GM12891 (cell line): ENCODE measurements around the gene TENM4.

Experiments used
- DNase-seq: peaks from one replicate; pipeline ENCODE4 v3.0.0; 2011; ENCODE audit warnings: low spot score; ENCODE audit not compliant: insufficient read length
- FAIRE-seq: peaks from 2 replicates; lab custom pipeline; 2011; peaks lifted over from hg19 to GRCh38; lab: Jason Lieb, UNC
- PAX5 ChIP-seq: IDR thresholded peaks from 2 replicates; pipeline ENCODE4 v1.6.1; 2011; ENCODE audit warnings: low read length, moderate library complexity, mild to moderate bottlenecking; ENCODE audit not compliant: insufficient read depth, severe bottlenecking
- POLR2A ChIP-seq: IDR thresholded peaks from 2 replicates; pipeline ENCODE4 v1.6.1; 2011; ENCODE audit warnings: low read depth, low read length, control low read depth
- POLR2AphosphoS5 ChIP-seq: IDR thresholded peaks from 2 replicates; pipeline ENCODE4 v1.6.1; 2011; ENCODE audit warnings: low read depth, low read length, control low read depth
- POU2F2 ChIP-seq: IDR thresholded peaks from 2 replicates; pipeline ENCODE4 v1.6.1; 2011; ENCODE audit warnings: low read depth, mild to moderate bottlenecking, control low read depth, low read length, moderate library complexity
- SPI1 ChIP-seq: IDR thresholded peaks from 2 replicates; pipeline ENCODE4 v1.6.1; 2011; ENCODE audit warnings: low read depth, low read length, control low read depth
- TAF1 ChIP-seq: IDR thresholded peaks from 2 replicates; pipeline ENCODE4 v1.6.1; 2011; ENCODE audit warnings: low read depth, low read length, control low read depth

The TENM4 gene

DNA sequence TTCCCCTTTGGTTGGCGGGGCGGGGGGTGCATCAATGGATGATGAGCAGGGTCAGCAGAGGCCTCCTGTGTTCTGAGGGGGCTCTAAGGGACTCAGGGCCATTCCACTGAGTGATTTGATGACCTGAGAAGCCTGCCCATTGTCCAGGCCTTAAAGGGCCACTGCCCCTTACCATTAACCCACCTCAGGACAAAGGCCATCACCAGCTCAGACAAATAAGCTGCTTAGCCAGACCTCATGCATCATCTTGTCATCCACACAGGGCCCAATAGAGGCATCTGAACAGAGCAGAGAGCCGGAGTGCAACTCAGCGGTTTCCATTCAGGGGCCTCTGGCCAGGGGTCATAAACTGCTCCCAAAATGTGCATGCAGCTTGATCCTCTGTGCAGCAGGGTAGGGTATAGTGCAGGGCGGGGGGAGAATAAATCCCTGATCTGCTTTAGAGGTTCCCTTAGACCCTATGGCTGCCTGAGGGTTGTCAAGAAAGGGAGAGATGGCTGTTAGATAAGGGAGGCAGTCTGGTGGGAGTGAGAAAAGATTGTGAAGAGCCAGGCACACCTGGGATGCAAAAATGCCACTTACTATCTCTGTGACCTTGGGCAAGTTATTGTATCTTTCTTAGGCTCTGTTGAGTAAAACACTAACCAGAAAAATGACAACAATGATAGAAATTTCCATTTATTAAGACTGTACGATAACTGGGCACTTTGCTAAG lies 490.7 kb downstream of the TENM4 start:
- TF ChIP-seq POLR2A: no peak
- TF ChIP-seq SPI1: no peak
- no peak for TF ChIP-seq TAF1
- no peak for TF ChIP-seq PAX5
- TF ChIP-seq POLR2AphosphoS5: no peak
- no peak for TF ChIP-seq POU2F2
- FAIRE-seq (no peak), DNase-seq (no peak)

DNA sequence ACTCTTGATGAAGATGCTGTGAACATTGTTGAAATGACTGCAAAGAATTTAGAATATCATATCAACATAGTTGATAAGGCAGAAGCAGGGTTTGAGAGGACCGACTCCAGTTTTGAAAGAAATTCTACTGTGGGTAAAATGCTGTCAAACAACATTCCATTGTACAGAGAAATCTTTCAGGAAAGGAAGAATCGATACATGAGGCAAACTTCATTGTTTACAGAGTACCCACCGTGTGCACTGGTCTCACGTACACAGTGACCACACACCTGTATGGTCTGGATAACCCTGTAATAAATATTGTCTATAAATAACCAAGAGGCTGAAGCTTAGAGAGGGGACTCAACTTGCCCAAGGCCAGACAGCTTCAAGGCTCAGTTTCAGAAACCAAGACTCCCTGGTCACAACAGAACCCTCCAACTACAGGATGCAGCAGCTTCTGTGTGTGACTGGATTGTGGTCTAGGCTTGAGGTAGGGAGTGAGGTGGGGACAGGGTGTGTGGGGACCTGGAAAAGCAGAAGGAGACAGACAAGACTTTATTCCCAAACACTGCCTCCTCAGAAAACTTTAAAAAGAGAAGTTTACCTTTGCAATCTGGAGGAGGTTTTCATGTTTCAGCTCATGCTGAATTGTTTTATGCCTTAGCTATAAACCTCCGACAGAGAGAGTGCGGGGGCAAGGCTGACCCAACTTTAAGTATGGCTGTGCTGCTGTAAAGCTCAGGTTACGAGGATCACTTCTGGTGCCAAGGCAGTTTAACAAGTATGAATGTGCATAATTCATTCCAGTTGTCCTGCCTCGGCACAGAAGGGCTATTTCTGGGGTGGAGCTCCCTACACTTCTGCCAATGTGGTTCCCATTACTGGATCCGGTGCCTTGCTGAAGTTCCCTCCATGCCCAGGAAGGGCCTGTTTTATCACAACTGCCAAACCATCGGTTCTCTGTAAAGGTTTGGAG lies 493.6 kb downstream of the TENM4 start:
- DNase-seq: no peak
- TF ChIP-seq PAX5 (no peak), TAF1 (no peak), SPI1 (no peak), POLR2AphosphoS5 (no peak), POLR2A (no peak), POU2F2 (no peak)
- FAIRE-seq: no peak

DNA sequence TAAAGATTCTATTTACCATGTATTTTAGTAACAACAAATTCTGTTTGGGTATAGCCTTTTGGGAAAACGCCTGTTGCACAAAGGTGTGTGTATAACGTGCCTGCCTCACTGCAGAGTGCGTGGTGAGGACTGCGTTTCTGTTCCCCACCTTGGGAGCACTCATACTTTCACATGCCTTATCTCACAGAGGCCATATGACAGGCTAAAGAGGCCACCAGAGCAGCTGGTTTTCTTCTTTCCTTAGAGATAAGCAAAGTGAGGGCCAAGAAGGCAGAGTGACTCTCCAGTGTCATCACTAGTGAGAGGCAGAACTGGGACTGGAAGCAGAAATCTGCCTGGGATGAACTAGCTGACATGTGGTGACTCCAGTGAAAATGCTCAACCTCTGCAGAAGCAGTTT lies 497.0 kb downstream of the TENM4 start:
- FAIRE-seq (no peak), DNase-seq (no peak)
- TF ChIP-seq PAX5 (no peak), SPI1 (no peak), POLR2AphosphoS5 (no peak), POU2F2 (no peak), TAF1 (no peak), POLR2A (no peak)

DNA sequence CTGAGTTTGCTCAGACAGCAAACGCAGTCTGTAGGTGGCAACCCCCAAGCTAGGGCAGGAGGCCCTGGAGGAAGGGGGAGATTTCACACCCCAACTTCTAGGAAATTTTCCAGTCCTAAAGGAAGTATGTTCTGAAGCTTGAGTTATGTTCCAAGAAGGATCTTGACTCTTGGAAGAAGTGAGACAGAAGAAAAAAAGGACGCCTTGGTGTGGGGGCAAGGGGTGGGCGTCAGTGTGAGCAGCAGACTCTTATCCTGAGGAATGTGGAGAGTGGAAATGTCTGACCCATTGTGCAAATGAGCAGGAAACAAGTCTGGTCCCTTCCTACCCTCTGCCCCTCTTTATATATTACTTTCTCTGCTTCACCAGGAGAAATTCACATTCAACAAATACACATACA lies 497.7 kb downstream of the TENM4 start:
- DNase-seq: no peak
- TF ChIP-seq POLR2A (no peak), PAX5 (no peak), POLR2AphosphoS5 (no peak), TAF1 (no peak), SPI1 (no peak), POU2F2 (no peak)
- FAIRE-seq: no peak

DNA sequence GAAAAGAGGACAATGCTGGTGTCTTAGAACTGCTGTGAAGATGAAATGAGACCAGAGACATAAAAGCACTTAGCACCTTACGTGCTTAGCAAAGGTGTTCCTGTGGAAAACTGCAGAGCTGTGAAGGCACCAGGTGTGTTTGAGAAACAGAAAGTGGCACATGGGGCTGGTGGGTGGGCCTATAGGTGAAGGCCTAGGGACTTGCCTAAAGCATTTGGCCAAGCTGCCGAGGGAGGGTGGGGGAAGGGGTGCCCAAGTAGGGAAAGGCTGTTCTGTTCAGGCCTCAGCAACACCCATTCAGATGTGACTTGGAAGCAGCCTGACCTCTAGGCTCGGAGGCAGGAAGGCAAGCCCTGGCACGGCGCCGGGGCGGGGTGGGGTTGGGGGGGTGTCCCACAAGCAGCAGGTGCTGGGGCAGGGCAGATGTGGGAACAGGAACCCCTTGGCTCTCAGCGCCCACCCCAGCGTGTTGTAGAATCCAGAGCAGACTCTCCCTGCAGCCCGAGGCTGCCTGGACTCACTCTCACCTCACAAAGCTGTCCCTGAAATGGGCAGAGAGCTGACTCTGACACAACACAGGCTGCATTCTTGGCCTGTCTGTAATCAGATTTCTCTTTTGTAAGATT lies 499.5 kb downstream of the TENM4 start:
- DNase-seq: no peak
- FAIRE-seq: no peak
- no peak for TF ChIP-seq TAF1
- no peak for TF ChIP-seq PAX5
- no peak for TF ChIP-seq POU2F2
- no peak for TF ChIP-seq POLR2A
- TF ChIP-seq SPI1: no peak
- no peak for TF ChIP-seq POLR2AphosphoS5

DNA sequence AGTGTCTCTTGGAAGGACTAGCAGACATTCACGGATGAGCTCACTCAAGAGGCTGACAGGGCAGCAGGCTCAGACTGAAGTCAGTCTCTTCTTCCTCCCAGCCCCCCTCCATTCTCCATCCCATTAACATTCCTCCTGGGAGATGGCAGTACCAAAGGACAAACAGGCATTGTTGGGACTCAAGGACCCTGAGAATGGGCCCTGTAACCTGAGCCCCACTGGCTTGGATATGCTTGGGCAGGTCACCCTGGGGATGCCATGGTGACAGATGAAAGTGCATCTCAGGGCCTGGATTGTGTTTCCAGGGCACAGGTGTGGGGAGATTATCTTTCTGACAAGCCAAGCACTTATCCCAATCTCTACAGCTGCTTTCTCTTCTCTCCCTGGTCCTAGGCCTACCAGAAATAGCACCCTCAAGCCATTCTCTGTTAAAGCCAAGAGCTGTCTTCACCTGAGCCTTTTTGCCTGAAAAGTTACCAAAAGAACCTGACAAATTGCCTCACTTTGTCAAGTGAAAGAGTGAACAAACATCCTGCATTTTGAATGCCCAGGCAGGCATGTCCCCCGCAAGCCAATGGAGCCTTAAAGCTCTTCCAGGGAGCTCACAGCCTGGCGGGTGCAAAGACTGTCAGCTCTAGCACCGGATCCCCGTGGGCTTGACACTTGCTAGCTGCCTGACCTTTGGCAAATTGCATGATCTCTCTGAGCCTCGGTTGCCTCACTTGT lies 500.2 kb downstream of the TENM4 start:
- no peak for FAIRE-seq
- TF ChIP-seq POLR2AphosphoS5 (no peak), PAX5 (no peak), TAF1 (no peak), POLR2A (no peak), POU2F2 (no peak), SPI1 (no peak)
- no peak for DNase-seq

DNA sequence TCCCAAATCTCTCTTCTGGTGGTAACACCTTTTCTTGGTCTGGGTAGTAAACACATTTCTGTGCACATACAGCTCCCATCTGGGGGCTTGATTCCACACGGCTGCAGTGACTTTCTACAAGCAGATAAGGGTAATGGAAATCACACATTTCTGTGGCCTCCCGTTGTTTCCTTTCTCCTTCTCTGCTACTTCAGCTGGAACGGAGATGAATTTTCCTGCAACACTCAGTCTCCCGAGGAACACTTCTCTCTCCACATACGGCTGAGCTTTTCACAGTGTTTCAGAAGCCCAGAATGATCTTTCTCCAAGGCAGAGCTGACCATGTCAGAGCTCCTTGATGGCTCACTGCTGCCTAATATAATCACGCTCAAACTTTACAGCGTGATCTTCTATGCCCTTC lies 501.9 kb downstream of the TENM4 start:
- DNase-seq (no peak), FAIRE-seq (no peak)
- TF ChIP-seq POU2F2 (no peak), POLR2A (no peak), SPI1 (no peak), POLR2AphosphoS5 (no peak), TAF1 (no peak), PAX5 (no peak)

DNA sequence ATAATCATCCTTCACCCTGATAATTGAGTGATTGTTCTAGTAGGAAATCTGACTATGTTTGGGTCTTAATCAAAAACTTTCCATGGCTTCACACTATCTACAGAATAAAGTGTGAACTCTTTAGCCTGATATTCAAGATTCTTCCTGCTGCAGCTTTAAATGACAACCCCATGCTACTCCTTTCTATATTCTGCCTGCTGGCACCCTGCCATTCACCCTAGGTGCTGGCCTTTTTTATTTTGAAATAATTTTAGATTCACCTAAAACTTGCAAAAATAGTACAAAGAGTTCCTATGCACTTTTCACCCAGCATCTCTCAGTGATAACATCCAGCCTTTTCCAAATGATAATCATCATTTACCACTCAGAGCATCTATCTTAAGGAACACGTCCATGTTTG lies 502.8 kb downstream of the TENM4 start:
- no peak for DNase-seq
- TF ChIP-seq POLR2AphosphoS5: no peak
- TF ChIP-seq PAX5: no peak
- no peak for TF ChIP-seq TAF1
- no peak for TF ChIP-seq POU2F2
- no peak for TF ChIP-seq POLR2A
- TF ChIP-seq SPI1: no peak
- FAIRE-seq: no peak

DNA sequence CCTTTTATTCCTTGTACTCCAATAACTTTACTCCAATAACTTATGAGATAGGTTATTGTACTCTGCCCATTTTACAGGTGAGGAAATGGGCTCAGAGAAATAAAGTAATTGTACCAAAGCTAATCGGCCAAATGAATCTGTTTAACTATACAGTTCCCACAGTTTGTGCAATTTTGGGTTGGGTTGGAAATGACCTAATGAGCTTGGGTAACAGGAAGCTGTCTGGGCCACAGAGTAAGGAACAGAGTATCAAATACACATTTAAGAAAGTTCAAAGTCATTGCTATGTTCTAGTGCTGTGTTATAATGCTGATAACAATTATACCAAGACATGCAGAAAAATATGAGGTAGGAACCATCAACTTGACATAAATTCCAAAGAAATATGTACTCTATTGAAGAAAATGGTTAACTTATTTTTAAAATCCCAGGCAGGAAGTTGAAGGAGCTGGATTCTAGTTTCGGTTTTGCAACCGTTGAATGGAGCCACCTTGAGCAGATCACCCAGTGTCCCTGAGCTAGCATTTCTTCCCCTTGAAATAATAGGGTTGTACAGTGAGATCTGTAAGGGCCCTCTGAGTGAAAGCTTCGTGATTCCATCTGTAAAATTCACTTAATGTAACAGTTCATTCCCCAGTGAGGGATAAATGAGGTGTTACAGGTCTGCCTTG lies 505.3 kb downstream of the TENM4 start:
- TF ChIP-seq SPI1: no peak
- TF ChIP-seq POU2F2: no peak
- TF ChIP-seq POLR2A: no peak
- TF ChIP-seq TAF1: no peak
- TF ChIP-seq PAX5: no peak
- TF ChIP-seq POLR2AphosphoS5: no peak
- FAIRE-seq (no peak), DNase-seq (no peak)
